Measurements from ENCODE around the gene TIE1. TPM values are rescaled to one million over a fixed set of nuclear protein-coding genes. Genes with fewer than 3 reads are reported as not detected.
A peak's percentile ranks its signal among the peaks of the same experiment; 100 is the strongest.

TIE1 gene
- total RNA-seq, 2 donors from 2014 or later: 0.36 to 0.49 TPM

- H3K36me3 Mint-ChIP-seq: no peaks in the 10 kb centered on the region
- peak overlapping the region in 1 of 2 donors; percentile 57 for H3K27ac Mint-ChIP-seq
- ATAC-seq (no peak), DNase-seq (ENCODE audit: low spot score in 2 of 2) (no peak)
- H3K9me3 Mint-ChIP-seq: no peaks in the 10 kb centered on the region
These were observed 16.7 kb upstream of the TIE1 start for GRCh38 chr1:43284065-43284464.

- Mint-ChIP-seq H3K36me3 (no peaks in the 10 kb centered on the region), H3K27ac (peak overlapping the region in 1 of 2 donors; percentile 44), H3K9me3 (no peaks in the 10 kb centered on the region)
- no peak for DNase-seq (ENCODE audit: low spot score in 2 of 2)
- no peak for ATAC-seq
These were observed 16.2 kb upstream of the TIE1 start for GRCh38 chr1:43284546-43285110.

GRCh38 chr1:43285269-43285990, 15.4 kb upstream of the TIE1 start, which contains the start of gene C1orf210:
TSS of gene C1orf210 (minus strand) at chr1:43285581. CDS start at chr1:43283270, 2,311 bp downstream.
- ATAC-seq: no peak
- Mint-ChIP-seq H3K27ac (peak within 1 kb of the TSS; percentile 20 to 44), H3K9me3 (no peaks in the 10 kb centered on the region), H3K36me3 (no peaks in the 10 kb centered on the region)
- DNase-seq (ENCODE audit: low spot score in 2 of 2): no peak

- ATAC-seq: no peak
- Mint-ChIP-seq H3K27ac (peak overlapping the region in 1 of 2 donors; percentile 20), H3K36me3 (no peaks in the 10 kb centered on the region), H3K9me3 (no peaks in the 10 kb centered on the region)
- DNase-seq (ENCODE audit: low spot score in 2 of 2): no peak
These were observed 14.7 kb upstream of the TIE1 start for GRCh38 chr1:43286115-43286514.

- no peak for DNase-seq (ENCODE audit: low spot score in 2 of 2)
- Mint-ChIP-seq H3K9me3 (no peaks in the 10 kb centered on the region), H3K36me3 (no peaks in the 10 kb centered on the region), H3K27ac (peak overlapping the region in 1 of 2 donors; percentile 20)
- no peak for ATAC-seq
These were observed 14.2 kb upstream of the TIE1 start for GRCh38 chr1:43286533-43286932.

GRCh38 chr1:43288058-43288784, 12.6 kb upstream of the TIE1 start:
- ATAC-seq (no peak), DNase-seq (ENCODE audit: low spot score in 2 of 2) (no peak)
- Mint-ChIP-seq H3K36me3 (no peaks in the 10 kb centered on the region), H3K9me3 (no peaks in the 10 kb centered on the region), H3K27ac (no peak overlapping the region)

GRCh38 chr1:43288785-43289706, 11.7 kb upstream of the TIE1 start:
- Mint-ChIP-seq H3K36me3 (no peaks in the 10 kb centered on the region), H3K27ac (no peak overlapping the region), H3K9me3 (no peaks in the 10 kb centered on the region)
- ATAC-seq (no peak), DNase-seq (ENCODE audit: low spot score in 2 of 2) (no peak)

- no peaks in the 10 kb centered on the region for H3K36me3 Mint-ChIP-seq
- ATAC-seq: no peak
These were observed 8.6 kb upstream of the TIE1 start for GRCh38 chr1:43292216-43292615.

GRCh38 chr1:43292679-43293078, 8.1 kb upstream of the TIE1 start:
- DNase-seq (ENCODE audit: low spot score in 2 of 2) (no peak), ATAC-seq (no peak)
- Mint-ChIP-seq H3K36me3 (no peaks in the 10 kb centered on the region), H3K9me3 (no peaks in the 10 kb centered on the region), H3K27ac (peak overlapping the region in 1 of 2 donors; percentile 58)

More at GRCh38 chr1:43292216-43292615, 8.6 kb upstream of the TIE1 start:
- Mint-ChIP-seq H3K27ac (no peak overlapping the region), H3K9me3 (no peaks in the 10 kb centered on the region)
- no peak for DNase-seq (ENCODE audit: low spot score in 2 of 2)

- peak overlapping the region in 1 of 2 donors; percentile 58 for H3K27ac Mint-ChIP-seq
- no peaks in the 10 kb centered on the region for H3K36me3 Mint-ChIP-seq
- no peak for ATAC-seq
These were observed 7.6 kb upstream of the TIE1 start for GRCh38 chr1:43293176-43293575.

GRCh38 chr1:43293896-43294760, 6.7 kb upstream of the TIE1 start:
- no peaks in the 10 kb centered on the region for H3K9me3 Mint-ChIP-seq
- H3K36me3 Mint-ChIP-seq: no peaks in the 10 kb centered on the region
- H3K27ac Mint-ChIP-seq: no peak overlapping the region
- DNase-seq (ENCODE audit: low spot score in 2 of 2) (no peak), ATAC-seq (no peak)

More at GRCh38 chr1:43293176-43293575, 7.6 kb upstream of the TIE1 start:
- DNase-seq (ENCODE audit: low spot score in 2 of 2): no peak
- no peaks in the 10 kb centered on the region for H3K9me3 Mint-ChIP-seq

- Mint-ChIP-seq H3K36me3 (no peaks in the 10 kb centered on the region), H3K27ac (no peak overlapping the region), H3K9me3 (no peaks in the 10 kb centered on the region)
- ATAC-seq: no peak
- no peak for DNase-seq (ENCODE audit: low spot score in 2 of 2)
These were observed 6.0 kb upstream of the TIE1 start for GRCh38 chr1:43294761-43295160.

GRCh38 chr1:43296207-43296606, 4.6 kb upstream of the TIE1 start:
- ATAC-seq (no peak), DNase-seq (ENCODE audit: low spot score in 2 of 2) (no peak)
- peak overlapping the region in 1 of 2 donors; percentile 69 for H3K27ac Mint-ChIP-seq
- H3K9me3 Mint-ChIP-seq: no peaks in the 10 kb centered on the region
- H3K36me3 Mint-ChIP-seq: no peaks in the 10 kb centered on the region

- no peaks in the 10 kb centered on the region for H3K36me3 Mint-ChIP-seq
- H3K9me3 Mint-ChIP-seq: no peaks in the 10 kb centered on the region
- DNase-seq (ENCODE audit: low spot score in 2 of 2) (no peak), ATAC-seq (no peak)
- no peak overlapping the region for H3K27ac Mint-ChIP-seq
These were observed 2.7 kb upstream of the TIE1 start for GRCh38 chr1:43298055-43298454.

- ATAC-seq (no peak), DNase-seq (ENCODE audit: low spot score in 2 of 2) (no peak)
- Mint-ChIP-seq H3K27ac (no peak overlapping the region), H3K9me3 (no peaks in the 10 kb centered on the region), H3K36me3 (no peaks in the 10 kb centered on the region)
These were observed 1.7 kb upstream of the TIE1 start for GRCh38 chr1:43299101-43299500.

GRCh38 chr1:43302201-43302600, 1.4 kb downstream of the TIE1 start:
- no peak for ATAC-seq
- Mint-ChIP-seq H3K9me3 (no peaks in the 10 kb centered on the region), H3K36me3 (no peaks in the 10 kb centered on the region), H3K27ac (no peak overlapping the region)
- DNase-seq (ENCODE audit: low spot score in 2 of 2): no peak

All from activated naive CD4-positive, alpha-beta T cell treated with anti-CD3 and anti-CD28 coated beads, Interleukin-2, amount 50 U/mL, for 72 hours (primary cell).